Sigmoid colon (tissue), 4 donors: Measurements from ENCODE around the gene ADARB2.

Source experiments
- CTCF ChIP-seq, 4 experiments: fragments of 450-650 bp in 3 of 4; fragments of 200-600 bp in 1 of 4; IDR thresholded peaks; one replicate each; pipeline ENCODE4 v1.5.1; 2016 to 2019; ENCODE audit warnings: antibody characterized with exemption in 4 of 4, mild to moderate bottlenecking in 3 of 4, moderate library complexity in 2 of 4
- POLR2AphosphoS5 ChIP-seq, 4 donors: sonication (generic); formaldehyde crosslinking; IDR thresholded peaks; one replicate each; pipeline ENCODE4 v1.6.1; 2017; ENCODE audit warnings: antibody characterized with exemption in 4 of 4

- TF ChIP-seq CTCF (IDR thresholded peaks at IDR 0.05) (no peak), POLR2AphosphoS5 (IDR thresholded peaks at IDR 0.05) (no peak)
Observed at GRCh38 chr10:1507436-1507835, 229.9 kb downstream of the ADARB2 start.
